Head of caudate nucleus (tissue), 42 donors: Measurements from ENCODE around the gene DCBLD1.

Source experiments
- DNase-seq, 42 donors: peaks; one replicate each; pipeline versions ENCODE4 v3.0.0 to v3.0.0-alpha.2; 2020 to 2021; ENCODE audit warnings: mixed read lengths in 7 of 42
- intact Hi-C: fragments of 100-400 bp; cut with DNase I; formaldehyde crosslinking; loops from one replicate; pipeline ENCODE4 v1.15.0; 2022

DCBLD1 gene

DNA sequence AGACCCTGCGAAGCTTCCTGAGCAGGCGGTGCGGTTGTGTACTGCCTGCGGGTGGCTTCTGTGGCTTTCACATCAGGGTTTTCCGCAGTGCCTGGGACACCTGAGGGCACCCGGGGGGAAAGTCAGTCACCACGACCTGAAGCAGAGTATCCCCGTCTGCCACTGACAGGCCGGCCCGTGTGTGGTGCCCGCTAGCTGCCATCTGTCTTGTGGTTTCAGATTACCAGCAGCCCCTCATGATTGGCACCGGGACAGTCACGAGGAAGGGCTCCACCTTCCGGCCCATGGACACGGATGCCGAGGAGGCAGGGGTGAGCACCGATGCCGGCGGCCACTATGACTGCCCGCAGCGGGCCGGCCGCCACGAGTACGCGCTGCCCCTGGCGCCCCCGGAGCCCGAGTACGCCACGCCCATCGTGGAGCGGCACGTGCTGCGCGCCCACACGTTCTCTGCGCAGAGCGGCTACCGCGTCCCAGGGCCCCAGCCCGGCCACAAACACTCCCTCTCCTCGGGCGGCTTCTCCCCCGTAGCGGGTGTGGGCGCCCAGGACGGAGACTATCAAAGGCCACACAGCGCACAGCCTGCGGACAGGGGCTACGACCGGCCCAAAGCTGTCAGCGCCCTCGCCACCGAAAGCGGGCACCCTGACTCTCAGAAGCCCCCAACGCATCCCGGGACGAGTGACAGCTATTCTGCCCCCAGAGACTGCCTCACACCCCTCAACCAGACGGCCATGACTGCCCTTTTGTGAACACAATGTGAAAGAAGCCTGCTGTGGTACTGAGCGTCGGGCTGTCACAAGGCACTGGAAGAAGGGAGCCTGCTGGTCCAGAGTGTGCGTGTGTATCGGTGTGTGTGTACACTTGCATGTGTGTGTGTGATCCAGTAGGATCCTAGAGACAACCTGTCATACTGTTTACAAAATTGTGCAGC lies 65.5 kb downstream of the DCBLD1 start:
- DNase-seq: peak in 41 of 42 donors; percentile 19 to 83 (median 56)
- intact Hi-C loops: no loop called here

DNA sequence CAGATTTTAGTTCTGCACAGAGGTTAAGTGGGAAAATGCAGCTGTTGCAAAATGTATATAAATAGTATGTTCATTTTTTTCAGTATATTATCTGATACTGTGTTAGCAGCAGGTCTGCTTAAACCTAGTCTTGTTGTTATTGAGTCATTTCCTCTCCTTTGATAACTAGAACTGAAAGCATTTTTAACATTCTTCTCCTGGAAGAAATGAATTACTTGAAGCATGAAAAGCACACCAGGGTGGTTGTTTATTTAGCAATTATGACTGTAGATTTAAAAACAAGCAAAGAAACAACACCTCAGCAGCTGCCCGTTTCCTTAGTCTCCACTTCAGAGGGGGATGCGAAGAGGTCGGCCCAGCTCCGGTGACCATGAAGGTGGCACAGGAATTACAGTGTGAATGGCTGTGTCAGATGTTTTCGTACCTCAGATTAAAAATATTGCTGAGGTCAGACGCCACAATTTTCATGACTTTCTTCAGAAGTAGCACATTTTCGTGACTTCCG lies 66.4 kb downstream of the DCBLD1 start:
- DNase-seq: no peak
- intact Hi-C loops: no loop called here

DNA sequence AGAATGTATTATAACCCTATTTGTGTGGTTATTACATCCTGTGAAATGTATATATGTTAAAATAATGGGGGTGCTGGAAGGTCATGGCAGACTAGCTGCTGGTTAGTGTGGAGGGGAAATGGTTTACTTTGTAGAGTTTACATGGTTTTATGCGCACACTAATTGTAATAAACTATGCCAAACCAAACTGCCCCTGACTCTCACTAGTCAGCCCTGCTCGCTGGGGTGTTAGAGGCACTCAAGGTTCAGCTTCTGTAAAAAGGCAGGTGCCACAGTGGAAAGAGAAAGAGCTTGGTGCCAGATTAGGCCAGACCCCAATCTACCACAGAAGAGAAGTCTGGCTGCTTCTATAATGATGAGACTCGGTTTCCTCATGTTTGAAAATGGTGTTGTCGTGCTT lies 67.1 kb downstream of the DCBLD1 start:
- intact Hi-C loops: loop anchor here (10.0 kb wide), 2 partner anchors 55 to 65 kb away; partner anchors contain the start of genes DCBLD1 and GOPC
- no peak for DNase-seq

DNA sequence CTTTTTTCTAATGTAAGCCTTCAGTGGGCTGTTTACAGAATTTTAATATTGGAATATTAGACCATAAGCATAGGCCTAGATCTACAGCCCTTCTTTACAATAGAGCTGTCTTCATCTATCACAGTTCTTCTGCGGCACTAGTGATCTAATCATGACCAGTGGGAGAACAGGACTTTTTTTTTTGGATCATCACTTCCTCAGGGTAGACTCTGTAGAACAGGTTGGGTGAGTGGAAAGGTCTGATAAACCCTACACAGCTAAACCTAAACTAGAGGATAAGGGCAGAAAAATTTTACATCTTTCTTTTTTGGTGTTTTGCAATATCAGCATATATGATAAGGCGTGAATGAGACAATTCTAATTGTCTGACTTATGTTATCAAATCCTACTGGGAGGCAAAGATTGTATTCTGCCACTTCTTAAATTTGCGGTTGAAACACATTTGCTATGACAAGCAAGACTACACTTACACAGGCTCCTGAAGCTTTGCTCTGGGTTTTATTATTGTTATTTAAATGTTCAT lies 67.7 kb downstream of the DCBLD1 start:
- DNase-seq: no peak
- intact Hi-C loops: loop anchor here (10.0 kb wide), 2 partner anchors 55 to 65 kb away; partner anchors contain the start of genes DCBLD1 and GOPC

DNA sequence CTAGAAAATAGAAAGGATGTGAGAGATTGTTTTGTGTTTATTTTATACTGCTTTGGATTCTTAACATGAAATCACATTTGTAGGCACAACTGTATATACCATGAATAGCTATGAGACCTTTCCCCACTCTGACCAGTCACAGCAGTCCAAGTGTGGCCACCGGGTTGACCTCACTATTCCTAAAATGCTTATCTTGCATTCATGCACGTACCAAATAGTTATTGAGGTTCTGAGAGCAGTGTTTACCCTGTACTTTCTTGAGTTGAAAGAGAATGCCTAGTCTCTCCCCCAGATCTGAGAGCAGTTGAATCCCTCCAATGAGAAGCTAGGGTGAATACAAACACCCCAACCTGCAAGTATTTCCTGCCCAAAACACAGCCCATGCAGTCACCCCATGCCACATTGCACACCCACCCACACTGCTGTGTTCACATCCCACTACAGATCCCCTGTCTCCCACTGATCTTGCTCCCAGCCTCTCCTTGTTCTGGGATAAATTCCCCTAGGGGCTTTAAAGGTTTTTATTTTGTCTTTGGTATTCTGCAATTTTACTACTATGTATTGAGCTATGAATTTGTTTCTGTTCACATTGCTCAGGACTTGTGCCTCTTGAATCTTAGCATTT lies 68.3 kb downstream of the DCBLD1 start:
- intact Hi-C loops: loop anchor here (10.0 kb wide), 2 partner anchors 54 to 66 kb away; partner anchors contain the start of genes DCBLD1 and GOPC
- DNase-seq: no peak

DNA sequence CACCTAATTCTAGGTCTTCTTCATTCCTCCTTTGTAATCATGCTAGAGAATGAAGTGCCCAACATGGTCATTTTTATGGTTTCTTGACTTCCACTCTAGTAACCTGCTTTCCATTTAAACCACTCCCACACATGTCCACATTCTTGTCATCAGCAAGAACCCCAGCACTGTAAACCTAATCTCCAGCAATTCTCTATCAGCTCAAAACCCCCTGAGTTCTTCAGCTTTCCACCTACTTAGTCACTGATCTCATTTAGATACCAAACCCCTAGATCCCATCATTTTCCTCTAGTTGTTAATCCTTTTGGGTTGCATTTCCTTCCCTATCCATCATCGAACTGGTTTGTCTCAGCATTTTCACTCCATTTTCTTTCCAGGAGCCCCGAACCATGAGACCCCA lies 70.1 kb downstream of the DCBLD1 start:
- no peak for DNase-seq
- intact Hi-C loops: loop anchor here (10.0 kb wide), 2 partner anchors 52 to 68 kb away; partner anchors contain the start of genes DCBLD1 and GOPC

DNA sequence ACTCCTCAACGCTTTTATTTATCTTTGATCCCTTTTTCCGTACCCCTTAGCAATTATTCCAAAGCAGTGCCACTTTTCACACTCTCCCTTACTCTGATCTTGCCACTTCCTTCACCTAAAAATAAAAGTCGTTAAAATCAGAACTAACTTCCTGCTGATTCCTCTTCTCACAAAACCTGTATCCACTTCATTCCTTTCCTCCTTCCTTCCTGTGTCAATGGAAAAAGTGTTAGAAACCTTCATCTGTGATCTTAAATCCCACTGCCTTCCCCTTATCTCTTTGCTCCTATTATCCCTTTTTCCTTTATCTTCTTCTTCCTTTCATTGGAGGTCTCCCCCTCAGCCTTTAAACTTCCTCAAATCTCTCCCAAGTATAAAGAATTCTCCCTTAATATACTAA lies 70.7 kb downstream of the DCBLD1 start:
- intact Hi-C loops: loop anchor here (10.0 kb wide), 2 partner anchors 52 to 68 kb away; partner anchors contain the start of genes DCBLD1 and GOPC
- DNase-seq: no peak

DNA sequence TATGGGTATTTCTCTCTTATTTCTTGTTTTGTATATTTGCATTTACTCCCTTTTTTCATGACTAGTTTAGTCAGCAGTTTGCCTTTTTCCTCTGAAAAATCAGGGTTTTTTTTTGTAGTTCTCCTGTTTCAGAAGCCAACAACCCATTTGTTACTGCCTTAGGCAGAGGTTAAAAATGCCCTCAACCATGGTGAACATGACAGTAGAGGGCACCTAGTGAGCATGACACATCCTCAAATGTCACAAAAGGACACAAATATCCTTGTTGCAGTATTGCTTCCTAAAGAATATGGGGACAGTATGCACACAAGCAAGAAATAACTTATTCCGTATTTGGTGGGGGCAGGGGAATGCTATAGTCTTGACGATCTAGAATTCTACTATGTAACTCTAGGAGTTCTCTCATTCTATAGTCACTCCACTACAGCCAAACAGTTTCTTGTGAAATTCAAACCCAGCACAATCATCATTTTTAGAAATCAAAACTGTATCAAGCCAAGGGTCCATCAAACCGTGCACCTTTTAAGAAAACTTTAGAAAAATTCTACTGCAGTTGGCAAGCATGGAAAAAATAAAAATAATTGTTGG lies 72.9 kb downstream of the DCBLD1 start:
- no peak for DNase-seq
- intact Hi-C loops: loop anchor here (5.0 to 10.0 kb wide), 3 partner anchors 49 to 108 kb away; partner anchors contain the start of genes DCBLD1 and GOPC

DNA sequence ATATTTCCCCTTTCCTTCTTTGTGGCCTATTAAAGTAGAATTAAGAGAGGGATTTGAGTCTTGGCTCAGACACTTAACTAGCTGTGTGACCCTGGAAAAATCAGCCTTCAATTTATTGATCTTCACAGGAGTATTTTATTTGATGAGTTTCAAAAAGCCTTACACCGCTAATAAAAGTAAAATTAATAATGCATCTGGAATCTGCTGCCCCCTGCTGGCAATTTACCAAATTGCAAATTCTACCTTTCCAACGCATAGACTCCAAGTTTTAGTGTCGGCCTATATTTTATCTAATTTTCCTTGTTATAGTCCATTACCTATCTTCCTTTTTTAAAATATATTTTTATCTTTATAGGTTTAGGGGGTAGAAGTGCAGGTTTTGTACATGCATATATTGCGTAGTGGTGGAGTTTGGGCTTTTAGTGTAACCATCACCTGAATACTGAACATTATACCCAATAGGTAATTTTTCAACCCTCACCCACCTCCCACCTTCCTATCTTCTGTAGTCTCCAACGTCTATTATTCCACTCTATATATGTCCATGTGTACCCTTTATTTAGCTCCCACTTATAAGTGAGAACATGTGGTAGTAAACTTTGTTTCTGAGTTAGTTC lies 73.5 kb downstream of the DCBLD1 start:
- intact Hi-C loops: loop anchor here (5.0 to 10.0 kb wide), 3 partner anchors 49 to 109 kb away; partner anchors contain the start of genes DCBLD1 and GOPC
- peak in 34 of 42 donors; percentile 29 to 89 (median 66) for DNase-seq

DNA sequence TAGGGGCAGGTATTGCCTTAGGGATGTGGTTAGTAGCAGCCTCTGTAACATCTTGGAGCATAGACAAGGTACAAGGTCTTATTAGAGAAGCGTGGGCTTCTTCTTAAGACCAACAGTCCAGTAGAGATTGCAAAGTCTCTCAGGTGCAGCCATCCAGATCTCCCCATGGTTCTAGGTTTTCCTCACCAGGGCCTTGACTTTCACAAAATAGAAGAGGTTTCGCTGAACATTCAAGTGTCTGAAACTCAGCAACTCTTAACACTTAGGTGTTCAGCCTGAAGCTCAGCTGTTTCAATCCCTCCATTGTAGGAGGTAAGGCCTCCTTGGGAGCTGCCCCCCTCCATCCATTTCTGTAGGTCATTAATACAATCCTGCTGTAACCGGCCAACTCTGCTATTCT lies 75.5 kb downstream of the DCBLD1 start:
- intact Hi-C loops: loop anchor here (5.0 to 10.0 kb wide), 3 partner anchors 47 to 111 kb away; partner anchors contain the start of genes DCBLD1 and GOPC
- no peak for DNase-seq

DNA sequence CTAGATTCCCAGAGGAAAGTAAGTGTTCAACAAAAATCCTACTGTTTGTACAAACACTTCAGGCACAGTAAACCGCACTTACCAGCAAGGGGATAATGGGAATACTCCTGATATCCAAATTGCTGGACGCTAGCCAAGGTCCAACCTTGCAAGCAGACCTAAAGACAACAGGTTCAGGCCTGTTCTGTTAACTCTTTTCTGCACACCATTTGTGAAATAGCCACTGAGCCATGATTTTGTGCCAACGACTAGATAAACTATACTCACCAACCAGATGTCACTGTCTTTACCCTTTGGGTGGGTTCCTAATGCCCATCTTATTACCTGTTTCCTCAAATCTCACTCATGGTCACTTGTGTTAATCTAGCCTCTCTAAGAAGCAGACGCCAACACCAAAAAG lies 76.3 kb downstream of the DCBLD1 start:
- intact Hi-C loops: loop anchor here (5.0 to 10.0 kb wide), 3 partner anchors 46 to 112 kb away; partner anchors contain the start of genes DCBLD1 and GOPC
- no peak for DNase-seq

DNA sequence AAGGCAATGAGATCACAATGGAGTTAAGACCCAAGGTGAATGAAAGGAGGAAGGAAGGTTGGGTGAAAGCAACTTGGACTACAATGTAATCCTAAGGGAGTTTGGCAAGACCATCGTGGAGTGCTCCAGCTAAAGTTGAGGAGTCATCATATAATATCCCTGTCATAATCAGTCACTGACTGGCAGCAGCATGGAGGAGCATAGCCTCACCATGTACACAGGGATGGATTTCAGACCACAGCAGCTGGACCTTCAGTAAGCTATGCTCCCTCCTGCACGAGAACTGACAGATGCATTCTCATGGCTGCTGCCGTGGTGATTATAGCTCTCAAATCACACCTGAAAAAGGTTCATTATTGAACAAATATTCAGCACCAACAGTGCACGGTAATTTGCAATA lies 76.8 kb downstream of the DCBLD1 start:
- DNase-seq: no peak

DNA sequence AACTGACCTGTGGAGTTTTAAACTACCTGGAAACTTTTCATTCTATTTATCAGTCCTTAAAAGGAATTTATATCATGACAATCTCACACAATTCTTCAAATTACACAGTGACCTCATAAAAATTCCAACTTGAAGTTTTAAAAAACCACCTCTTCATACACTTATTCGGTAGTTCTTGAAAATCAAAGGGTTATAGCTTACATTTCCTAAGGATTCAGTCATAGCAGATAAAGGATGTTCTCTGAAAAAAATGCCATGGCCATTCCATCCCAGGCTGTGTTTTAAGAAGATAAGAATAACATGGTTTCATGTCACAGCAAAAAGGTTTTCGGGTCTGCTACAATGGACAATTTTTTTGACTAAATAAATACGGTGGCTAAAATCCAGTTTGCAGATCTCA lies 78.7 kb downstream of the DCBLD1 start:
- intact Hi-C loops: no loop called here
- DNase-seq: no peak

More for the DNA sequence above, 76.8 kb downstream of the DCBLD1 start:
- intact Hi-C loops: loop anchor here (5.0 to 10.0 kb wide), 3 partner anchors 46 to 112 kb away; partner anchors contain the start of genes DCBLD1 and GOPC

DNA sequence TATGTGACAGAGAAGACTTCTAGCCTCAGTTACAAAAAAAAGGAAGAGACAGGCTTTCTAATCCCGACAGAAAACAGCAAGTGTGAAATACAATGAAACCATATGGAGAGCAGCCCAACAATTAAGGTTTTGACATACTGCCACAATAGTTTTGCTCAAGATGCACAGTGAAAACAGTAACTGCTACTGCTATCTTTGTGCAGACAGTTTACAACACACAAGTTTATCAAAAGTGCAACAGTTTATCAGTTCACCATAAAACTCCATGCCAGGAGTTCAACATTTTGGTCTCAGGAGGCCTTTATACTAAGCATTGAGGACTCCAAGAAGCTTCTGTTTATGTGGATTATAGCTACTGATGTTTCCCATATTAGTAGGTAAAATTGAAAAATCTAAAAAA lies 82.2 kb downstream of the DCBLD1 start:
- DNase-seq: no peak
- intact Hi-C loops: no loop called here

DNA sequence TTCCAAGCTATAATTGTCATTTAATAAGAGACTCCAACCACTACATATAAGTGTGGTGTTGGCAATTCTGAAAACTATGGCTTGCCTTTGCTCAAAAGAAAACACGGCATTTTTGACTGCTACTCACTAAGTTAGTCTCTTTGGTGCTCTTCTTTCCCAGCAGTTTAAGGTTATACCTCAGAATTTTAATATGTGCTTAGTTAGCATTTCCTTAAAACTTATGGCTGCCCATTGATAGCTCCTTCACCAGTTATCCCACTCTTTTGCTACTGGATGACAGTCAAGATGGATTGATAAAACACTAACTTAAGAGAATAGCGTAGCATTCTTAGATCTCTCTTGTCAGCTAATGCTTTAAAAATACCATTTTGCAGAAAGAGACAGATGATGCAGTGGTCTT lies 85.8 kb downstream of the DCBLD1 start:
- intact Hi-C loops: no loop called here

DNA sequence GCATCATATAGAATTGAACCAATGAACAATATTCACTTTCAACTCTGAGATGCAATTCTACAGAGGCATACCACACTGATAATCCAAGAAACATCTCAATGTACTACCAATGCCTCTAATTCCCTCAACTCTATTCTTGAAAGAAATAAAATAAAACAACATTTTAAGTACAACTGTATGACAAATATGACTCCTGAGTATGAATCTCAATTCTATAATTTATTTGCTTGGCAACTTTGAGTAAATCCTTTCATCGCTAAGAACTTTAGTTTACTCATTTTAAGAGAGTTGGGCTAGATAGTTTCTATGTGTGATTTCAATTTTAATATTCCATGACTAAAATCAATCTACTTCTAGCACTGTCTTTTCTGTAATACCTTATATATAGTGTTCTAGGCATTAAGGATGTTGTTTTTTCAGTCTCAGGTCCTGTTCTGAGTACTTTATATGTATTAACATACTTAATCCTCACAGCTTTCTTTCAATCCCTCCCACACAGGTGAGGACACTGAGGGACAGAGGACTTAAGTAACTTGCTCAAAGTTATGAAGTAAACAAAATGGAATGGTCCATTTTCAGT lies 86.4 kb downstream of the DCBLD1 start:
- intact Hi-C loops: no loop called here
- no peak for DNase-seq

More for the DNA sequence above, 85.8 kb downstream of the DCBLD1 start:
- DNase-seq: no peak

DNA sequence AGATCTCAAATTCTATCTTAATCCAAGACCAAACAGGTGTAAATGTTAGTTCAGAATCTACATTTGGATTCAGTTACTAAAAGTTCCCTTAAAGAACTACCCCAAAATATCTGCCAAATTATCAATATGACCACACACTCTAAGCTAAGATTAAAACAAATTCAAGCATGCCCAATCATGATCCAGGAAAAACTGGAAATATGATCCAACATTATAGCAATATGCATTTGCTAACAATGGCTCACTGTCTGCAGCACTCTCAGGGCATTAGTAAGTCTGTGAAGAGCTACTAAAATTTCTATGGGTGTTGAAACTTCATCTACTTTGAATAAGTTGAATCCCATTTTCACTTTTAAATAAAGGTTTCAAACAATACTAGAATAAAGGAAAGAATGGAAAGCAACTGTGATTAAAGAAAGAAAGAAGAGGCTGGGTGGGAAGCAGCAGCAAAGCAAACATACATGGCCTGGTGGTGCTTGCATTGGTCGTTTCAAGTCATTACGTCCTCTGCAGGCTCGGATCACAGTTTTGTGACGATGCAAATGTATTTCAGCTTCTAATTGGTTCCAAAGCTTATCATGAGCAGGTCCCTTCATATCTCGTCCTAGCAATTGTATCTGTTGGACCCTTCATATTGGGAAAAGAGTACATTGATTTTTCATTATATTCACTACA lies 90.7 kb downstream of the DCBLD1 start:
- intact Hi-C loops: no loop called here

More for the DNA sequence above, 90.7 kb downstream of the DCBLD1 start:
- no peak for DNase-seq
